ENCODE data around the gene PPP1R27.

The PPP1R27 gene

GRCh38 chr17:81860756-81861568 lies 26.1 kb upstream of the PPP1R27 start:
- peak; percentile 100 for DNase-seq (ENCODE audit: low read depth)

- no peak for DNase-seq (ENCODE audit: low read depth)
Measured at GRCh38 chr17:81859906-81860755, 25.3 kb upstream of the PPP1R27 start, which contains the start of gene P4HB. Gene P4HB, minus strand, starts transcription at chr17:81860535. Its CDS starts 64 bp downstream, at chr17:81860471.

- DNase-seq (ENCODE audit: low read depth) = peak; percentile 54
Measured at GRCh38 chr17:81858967-81859905, 24.4 kb upstream of the PPP1R27 start.

- DNase-seq (ENCODE audit: low read depth) = no peak
Measured at GRCh38 chr17:81858170-81858966, 23.5 kb upstream of the PPP1R27 start.

GRCh38 chr17:81854974-81855774 lies 20.3 kb upstream of the PPP1R27 start:
- DNase-seq (ENCODE audit: low read depth) = no peak

- no peak for DNase-seq (ENCODE audit: low read depth)
Measured at GRCh38 chr17:81852237-81852636, 17.4 kb upstream of the PPP1R27 start.

- DNase-seq (ENCODE audit: low read depth) = no peak
Measured at GRCh38 chr17:81851423-81851822, 16.6 kb upstream of the PPP1R27 start.

- no peak for DNase-seq (ENCODE audit: low read depth)
Measured at GRCh38 chr17:81849457-81849856, 14.6 kb upstream of the PPP1R27 start.

GRCh38 chr17:81846743-81847689 lies 12.2 kb upstream of the PPP1R27 start:
- no peak for DNase-seq (ENCODE audit: low read depth)

- DNase-seq (ENCODE audit: low read depth) = no peak
Measured at GRCh38 chr17:81845881-81846742, 11.3 kb upstream of the PPP1R27 start.

GRCh38 chr17:81845361-81845760 lies 10.5 kb upstream of the PPP1R27 start:
- DNase-seq (ENCODE audit: low read depth) = no peak

GRCh38 chr17:81844887-81845286 lies 10.0 kb upstream of the PPP1R27 start:
- DNase-seq (ENCODE audit: low read depth) = no peak

- no peak for DNase-seq (ENCODE audit: low read depth)
Measured at GRCh38 chr17:81844327-81844851, 9.5 kb upstream of the PPP1R27 start.

- no peak for DNase-seq (ENCODE audit: low read depth)
Measured at GRCh38 chr17:81843713-81844326, 9.0 kb upstream of the PPP1R27 start.

GRCh38 chr17:81842725-81843504 lies 8.1 kb upstream of the PPP1R27 start:
- peak; percentile 80 for DNase-seq (ENCODE audit: low read depth)

- no peak for DNase-seq (ENCODE audit: low read depth)
Measured at GRCh38 chr17:81842378-81842724, 7.5 kb upstream of the PPP1R27 start.

GRCh38 chr17:81841866-81842265 lies 7.0 kb upstream of the PPP1R27 start:
- no peak for DNase-seq (ENCODE audit: low read depth)
